GM19438 (cell line): ENCODE measurements around the gene HOXB1.

Source experiments
- ATAC-seq: cut with Tn5 transposase; IDR thresholded peaks from one replicate; pipeline ENCODE4 v1.9.1; 2021; ENCODE audit warnings: low read depth; ENCODE audit not compliant: unreplicated experiment

HOXB1 gene

DNA sequence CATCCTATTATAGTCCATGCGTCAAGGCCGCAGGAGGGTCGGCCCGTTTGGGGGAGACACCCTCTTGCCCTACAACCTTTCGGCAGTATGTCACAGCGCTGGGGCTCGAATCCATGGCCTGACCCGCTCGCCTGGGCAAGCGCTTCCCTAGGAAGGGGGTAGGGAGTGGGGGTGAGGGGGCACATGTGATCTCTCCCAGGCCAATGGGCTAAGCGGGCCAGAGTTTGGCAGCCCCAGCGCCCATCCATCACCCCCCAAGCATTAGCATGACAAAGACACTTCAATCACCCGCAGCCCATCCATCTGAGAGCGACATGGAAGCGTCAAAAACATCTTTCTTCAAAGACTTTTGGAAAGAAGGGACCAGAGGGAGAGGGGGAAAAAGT, at the start of gene HOXB1:
HOXB1 (minus strand) TSS at position 125 of the 386 bp plus-strand sequence; CDS start at position 18, 107 bp downstream.
- no peak for ATAC-seq

DNA sequence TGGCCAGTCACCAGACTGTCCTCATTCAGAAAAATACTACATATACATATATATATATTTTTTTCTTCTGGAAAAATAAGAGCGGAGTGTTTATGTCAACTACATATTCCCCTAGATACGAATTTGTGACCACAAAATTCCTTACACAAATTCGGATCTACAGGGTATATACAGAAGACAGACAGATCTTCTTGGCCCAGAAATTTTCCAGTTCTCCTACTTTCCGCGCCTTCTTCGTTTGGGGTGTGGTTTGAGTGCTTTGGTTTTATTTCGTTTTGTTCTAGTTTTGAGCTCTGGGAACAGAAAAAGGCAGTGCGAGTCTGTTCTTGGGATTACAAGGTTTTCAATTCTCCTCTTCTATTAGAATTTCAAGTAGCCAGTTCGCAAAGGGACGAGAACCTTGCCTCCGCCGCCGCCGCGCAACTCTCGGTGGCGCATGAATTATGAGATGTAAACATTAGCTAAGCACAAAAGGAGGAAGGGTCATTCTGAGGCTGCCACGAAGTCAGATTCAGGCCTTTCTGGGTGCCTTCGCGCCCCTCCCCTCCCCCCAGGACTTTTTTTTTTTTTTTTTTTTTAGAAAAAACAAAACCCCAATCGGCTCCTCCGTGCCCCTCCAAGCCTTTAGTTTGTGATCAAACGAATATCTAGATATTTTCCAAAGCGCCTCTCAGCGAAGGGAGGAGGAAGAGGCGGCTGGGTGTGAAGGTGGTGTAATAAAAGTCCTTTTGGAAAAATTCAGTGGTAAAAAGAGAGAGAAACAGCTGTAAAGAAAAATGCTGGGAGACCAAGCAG, 49.1 kb upstream of the HOXB1 start:
- no peak for ATAC-seq

DNA sequence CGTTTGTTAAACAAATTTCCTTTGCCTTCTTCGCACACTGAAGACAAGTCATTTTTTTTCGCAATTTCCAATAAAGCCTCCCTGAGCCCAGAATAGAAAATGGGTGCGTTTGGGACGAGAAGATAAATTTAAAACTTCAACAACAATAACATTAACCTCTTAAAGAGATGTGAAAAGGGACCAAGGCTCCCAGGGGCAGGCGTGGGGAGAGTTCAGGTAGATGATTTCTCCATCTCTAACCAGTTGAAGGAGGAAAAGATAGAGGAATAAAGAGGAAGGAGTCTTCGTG, 48.6 kb upstream of the HOXB1 start:
- ATAC-seq = no peak

DNA sequence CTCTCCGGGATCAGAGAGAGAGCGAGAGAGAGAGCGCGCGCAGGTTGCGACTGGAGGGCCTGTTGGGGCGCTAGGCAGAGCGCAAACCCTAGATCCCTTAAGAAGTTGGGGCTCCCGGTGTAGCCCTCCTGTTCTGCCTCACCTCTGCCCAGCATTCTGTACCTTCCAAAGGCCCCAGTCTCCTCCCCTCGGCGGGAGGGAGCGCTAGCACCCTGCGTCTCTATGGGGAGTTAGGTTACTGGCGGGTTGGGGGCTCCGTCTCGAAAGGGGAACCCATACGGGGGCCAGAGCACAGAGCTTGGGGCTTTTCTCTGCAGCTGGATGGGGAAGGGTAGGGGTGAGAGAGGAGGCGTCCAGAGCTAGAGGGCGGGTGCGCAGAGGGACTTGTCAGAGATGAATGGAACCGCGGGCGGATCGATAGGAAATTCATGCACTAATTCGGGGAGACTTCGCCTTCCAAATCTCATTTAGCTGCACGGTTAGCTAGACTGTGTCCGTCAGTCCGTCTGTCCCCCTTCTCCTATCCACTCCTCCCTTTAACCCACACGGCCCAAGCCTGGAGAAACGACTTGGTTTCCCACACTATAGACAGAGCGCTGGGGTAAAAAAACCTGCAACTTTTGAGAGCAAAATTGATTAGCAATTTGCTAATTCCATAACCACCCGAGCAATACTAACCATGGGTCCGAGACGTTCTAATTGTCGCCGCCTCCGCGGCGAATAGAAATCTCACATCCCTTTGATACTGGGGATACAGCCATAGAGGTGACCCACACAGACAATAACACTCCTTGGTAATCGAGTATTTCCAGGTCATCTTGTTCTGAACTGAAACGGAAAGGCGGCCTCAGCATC, 48.0 kb upstream of the HOXB1 start:
- ATAC-seq = peak; percentile 18

DNA sequence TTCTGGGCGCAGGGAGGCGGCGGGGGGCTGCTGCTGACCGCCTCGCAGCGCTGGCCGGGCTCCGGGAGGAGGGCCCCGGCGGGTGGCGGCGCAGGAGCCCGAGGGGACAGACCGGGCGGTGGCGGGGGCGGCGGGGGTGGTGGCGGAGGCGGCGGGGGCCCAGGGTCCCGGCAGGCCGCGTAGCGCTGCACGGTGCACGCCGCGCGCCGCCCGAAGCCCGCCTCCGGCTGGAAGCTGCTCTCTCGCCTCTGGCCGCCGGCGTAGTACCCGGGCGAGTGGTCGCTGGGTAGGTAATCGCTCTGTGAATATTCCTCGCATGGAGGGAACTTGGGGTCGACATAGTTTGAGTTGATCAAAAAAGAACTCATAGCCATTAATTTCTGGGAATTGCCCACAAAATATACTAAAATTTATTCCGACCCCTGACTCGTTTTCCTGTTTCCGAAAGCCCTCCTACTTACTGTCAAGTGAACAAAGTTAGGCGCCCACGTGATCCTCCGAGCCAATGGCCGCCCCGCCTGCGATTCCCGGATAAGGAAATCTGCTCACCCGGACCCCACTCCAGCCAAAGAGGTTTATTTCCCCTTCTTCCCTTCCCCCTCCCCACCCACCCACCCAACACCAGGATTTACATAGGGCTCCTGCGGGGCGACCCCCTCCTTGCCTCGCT, 47.3 kb upstream of the HOXB1 start, which contains the start of gene HOXB4:
HOXB4 (minus strand) TSS at position 405 of the 670 bp plus-strand sequence; CDS start at position 374, 31 bp downstream.
- peak; percentile 54 for ATAC-seq

DNA sequence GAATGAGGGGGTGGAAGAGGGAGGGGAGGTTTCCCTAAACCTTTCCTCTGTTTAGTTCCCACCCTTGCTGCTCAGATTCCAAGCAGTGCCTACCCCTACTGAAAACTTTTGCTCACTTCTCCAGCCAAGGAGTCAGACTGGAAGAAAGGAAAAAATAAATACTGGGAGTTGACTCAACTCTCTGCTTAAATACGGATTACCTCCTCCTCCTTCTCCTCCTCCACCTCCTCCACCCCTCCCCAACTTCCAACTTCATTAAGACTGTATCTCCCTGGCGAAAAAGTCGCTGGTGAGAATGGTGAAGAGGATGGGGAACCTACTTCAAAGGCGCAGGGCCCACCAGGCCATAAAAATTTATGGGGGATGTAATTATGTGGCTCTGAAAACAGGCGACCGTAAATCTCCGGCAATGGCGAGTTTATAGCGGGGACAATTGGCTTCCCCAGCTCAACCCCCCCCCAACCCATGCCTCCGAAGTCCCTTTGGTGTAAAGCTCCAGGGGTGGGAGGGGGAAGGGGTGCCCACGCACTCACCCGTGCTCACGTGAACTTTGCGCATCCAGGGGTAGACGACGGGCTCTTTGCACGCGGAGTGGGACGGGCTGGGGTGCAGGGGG, 46.6 kb upstream of the HOXB1 start:
- ATAC-seq = no peak

DNA sequence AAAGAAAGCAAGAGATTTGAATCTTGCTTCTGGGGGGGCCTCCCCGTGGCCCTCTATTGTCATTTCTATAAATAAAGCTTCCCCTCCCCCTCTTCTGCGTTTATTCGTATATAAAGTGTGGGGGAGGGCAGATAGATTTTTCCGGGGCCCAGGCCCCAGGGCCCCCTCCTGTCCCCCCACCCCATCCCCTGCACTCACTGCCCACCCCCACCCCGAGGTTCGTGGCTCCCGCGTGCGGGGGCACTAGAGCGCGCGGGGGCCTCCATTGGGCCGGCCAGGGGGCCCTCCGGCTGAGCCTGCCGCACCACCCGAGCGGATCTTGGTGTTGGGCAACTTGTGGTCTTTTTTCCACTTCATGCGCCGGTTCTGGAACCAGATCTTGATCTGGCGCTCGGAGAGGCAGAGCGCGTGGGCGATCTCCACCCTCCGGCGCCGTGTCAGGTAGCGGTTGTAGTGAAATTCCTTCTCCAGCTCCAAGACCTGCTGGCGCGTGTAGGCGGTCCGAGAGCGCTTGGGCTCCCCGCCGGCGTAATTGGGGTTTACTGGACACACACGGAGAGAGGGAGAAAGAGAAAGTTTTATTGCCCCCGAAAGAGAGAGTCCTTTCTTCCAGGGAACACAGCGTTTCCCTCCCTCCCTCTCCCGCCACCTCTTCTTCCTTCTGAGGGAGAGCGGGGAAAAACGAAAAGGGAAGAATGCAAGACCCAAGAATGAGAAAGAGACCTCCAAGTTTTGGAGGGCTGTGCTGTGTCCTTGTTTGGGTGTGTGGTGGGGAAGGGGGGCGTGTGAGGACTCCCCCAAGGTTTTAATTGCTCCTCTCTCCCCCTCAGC, 45.9 kb upstream of the HOXB1 start:
- ATAC-seq = no peak

DNA sequence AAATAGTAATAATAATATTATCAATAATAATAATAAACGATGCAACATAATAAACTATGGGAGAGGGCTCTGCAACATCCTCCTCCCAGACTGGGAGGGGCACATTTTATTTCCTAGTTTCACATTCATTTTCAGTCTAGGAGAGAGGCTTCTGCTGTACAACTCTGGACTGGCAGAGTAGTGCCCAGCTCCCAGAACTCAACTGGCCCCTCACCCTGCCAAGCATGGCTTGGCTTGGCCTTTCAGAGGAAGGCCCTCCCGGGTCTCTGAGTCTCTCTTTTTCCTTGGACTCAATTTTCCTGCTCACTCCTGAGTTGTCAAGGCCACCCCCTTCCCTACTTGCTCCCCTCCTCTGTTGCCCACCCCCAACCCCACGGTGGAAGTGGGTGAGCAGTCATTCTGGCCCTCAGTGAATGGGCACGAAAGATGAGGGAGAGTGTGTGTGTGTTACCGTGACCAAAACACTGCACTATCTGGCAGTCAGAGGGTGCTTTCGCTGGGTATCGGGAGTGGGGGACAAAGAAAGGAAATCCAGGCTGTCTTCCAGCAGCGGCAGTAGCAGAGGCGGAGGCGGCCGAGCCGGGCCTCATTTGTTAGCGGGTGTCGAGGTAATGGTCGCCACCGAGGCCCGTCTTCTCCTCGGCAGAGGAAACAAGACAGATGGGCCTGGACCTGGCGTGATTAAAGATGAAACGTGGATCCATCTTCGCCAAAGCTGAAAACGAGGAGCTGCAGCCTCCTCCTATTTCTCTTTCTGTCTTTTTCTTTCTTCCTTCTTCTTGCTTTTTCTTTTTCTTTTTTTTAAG, 45.1 kb upstream of the HOXB1 start:
- ATAC-seq = no peak

DNA sequence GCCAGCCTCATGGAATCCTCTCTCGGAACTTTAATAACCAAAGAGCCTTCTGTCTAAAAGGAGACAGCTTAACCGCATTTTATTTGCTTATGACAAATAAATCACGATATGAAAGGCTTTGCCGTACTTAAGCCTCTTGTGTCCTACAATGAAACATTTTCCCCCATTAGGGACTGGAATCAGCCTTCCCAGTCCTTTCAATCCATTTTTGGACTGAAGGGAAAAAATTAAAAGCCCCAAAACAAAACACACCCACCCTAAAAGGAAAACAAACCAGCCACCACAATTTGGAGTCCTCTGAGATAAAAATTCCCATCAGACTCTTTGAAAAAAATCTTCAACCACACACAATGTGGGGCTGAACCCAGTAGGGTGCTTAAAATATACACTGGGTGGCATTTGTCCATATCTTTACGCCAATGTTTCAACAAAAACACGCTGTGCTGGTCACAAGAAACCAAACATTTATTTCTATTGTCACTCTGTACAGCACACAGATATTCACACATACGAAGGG, 44.3 kb upstream of the HOXB1 start:
- ATAC-seq = no peak

DNA sequence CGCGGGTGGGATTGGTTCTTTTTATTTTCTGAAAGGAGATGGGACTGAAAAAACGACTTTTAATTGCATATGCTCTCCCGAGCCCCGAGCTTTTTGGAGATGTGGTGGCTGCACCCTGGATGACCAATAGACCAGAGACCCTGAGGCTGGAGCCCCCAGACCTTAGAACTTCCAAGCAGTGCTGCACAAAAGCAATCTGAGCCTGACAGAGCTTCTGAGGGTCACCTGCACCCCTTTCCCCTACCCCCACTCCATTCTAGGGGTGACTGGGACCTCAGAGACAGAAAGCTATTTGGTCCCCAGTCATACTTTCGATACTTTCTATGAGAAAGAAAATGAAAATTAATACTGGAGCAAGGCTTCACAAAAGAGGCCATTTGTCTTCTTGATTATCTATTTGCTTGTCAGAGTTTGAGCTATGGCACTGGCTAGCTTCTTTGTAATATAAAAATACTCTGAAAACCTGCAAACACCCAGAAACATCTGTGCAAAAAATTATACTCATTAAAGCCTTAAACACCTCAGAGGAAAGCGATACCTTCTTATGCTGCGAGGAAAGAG, 43.8 kb upstream of the HOXB1 start:
- no peak for ATAC-seq

DNA sequence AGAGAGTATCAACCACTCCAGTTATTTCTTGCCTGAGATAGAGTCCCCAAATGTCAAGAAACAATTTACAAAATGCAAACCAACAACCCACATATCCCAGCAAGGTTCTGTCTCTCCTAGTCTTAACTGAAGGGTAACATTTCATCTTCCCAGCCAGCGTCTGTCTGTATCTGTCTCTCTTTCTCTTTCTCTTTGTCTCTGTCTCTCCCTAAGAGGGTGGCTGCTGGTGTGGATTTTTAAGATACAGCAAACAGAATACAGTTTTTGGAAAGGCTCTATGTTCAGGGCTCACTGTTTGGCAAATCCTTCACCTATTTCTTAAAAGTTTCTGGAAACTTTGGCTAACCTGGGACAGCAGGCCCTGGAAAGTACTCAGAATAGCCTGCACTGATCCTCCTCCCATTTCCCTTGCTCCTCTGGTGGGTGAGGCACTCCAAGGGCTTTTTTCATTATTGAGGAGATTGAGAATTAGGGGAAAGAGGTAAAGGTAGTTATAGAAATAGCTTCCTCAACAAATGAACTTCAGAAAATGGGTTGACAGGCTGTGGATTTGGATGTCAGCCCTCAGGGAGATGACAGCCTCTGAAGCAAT, 41.1 kb upstream of the HOXB1 start:
- ATAC-seq = no peak

DNA sequence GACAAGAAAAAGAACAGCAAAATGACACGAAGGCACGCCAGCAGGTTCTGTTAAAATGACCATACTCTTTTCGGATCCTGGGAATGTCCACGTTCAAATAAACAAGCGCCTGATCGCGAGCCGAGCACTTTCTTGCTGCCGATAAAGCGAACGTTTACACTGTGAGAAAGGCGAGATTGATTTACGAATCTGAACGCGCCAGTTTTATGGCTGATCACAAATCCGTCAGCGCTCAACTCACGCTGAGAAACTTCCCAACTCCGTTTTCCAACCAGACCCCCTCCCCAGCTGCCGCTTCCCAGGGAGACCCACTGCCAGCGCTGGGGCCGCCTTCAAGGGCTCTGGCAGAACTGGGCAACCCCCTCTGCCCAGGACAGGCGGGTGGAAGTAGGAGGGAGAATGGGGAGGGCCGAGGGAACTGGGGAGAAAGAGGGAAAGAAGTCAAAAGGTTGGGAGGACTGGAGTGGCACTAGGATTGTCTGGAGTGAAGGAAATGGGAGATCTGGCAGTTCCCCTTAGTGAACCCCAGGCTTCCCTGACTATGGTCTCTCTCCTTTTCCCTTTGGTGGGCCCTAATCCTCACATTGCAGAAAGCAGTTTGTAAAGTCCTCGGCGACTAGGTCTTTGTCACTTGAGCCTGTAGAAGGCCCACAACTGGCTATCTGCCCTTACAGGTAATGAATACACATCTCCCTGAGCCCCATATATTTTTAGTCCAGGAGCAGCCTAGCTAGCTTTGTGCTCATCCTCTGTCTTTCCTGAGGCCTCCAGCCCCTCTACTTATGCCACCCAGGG, 40.4 kb upstream of the HOXB1 start:
- no peak for ATAC-seq

DNA sequence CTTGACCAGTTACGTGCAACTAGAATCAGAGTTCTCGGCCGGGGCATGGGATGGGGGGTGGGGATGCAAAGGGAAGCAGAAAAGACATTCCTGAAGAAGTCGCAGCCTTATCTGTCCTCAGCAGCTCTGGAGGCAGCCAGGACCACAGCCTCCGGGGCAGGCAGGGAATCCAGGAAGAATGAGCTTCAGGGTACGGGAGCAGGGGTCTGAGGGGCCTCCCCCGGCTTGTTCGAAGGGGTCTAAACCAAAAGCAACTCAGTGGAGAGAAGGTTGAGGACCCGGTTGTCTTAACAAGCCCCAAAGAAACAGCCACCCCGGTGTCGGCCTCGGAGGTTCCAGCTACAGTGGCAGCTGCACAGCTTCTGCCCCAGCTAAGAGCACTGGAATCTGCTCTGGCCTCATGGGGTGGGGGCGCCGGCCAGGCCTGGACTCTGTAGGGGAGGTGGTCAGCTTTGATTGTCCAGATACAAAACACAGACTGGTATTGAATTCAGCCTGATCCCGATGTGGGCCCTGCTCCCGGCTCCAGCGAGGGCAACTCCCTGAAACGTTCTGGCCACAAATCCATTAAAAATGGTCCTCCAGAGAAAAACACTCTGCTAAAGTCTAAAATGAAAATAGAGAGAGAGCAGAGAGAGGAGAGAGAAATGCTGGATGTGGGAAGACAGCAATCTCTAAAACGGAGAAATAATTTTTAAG, 39.7 kb upstream of the HOXB1 start:
- ATAC-seq = no peak

DNA sequence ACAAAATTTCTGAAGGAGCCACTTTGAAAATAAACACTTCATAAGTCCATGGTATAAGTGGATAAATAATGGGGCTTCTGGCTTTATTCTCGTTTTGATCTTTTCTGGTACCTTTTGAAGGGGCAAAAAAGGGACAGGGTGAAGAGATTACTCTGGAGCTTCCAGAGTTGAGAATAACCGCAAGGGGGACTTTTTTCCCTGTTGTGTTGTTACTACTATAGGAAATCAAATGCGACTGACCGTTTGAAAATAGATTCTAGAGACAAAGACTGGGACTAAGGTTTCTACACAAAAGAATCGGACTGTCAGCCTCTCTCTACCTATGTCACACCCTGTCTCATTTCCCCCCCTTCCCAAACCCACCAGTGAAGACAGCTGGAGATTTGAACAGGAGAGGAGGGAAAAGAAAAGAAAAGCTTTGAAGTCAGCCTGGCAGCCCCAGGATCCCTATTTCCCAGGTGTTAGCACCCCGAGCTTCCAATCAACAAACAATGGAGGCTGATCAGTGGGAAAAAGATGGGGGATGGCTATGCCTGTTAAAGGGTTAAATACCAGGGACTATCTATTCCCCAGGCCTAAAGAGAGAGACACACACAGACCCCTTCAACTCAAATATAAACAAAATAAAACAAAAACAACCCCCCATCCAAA, 39.0 kb upstream of the HOXB1 start:
- no peak for ATAC-seq

DNA sequence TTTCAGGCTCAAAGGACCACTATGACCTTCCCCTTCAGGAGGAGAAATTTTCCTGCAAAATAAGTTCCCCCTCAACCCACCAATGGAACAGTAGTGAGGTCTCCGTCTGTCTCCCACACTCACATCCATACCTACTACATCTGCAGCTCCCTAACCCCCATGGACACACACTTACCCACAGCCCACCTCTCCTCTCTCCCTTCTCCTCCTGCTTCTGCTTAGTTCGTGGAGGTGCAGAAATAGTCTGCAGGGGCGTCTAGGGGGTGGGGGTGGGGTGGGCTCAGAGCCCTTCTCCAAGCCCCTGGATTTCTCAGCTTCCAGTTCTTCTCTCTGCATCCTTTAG, 38.4 kb upstream of the HOXB1 start:
- ATAC-seq = no peak

DNA sequence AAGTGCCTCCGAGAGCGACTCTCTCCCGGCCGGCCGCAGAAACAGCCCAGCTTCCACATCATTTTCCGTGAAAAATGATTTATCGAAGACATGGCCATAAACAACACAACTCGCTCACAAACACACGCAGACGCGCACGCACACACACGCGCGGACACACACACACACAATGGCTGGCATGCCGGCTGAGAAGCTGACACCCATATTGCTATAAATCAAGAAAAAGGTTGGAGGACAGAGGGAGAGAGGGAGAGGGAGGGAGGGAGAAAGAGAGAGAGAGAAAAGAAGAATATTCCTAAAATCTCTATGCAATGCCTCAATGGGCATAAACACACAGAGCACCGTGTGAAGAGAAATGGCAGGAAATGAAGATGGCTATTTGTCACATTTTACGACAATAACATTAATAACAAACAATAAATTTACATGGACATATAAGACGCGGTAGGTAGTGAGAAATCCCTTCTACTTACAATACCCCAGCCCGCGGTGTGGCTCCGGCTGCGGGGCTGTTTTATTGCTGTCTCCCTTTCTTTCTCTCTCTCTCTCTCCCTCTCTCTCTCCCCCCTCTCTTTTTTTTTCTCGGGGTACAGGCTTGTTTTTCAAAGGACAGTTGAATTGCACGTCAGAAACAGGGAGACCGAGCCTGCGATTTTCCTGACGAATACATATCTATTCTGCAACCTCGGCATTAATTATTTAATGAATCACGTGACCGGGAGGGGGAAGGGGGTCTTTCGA, 37.9 kb upstream of the HOXB1 start:
- ATAC-seq = no peak
